Measurements from ENCODE around the gene MED4.

DNA sequence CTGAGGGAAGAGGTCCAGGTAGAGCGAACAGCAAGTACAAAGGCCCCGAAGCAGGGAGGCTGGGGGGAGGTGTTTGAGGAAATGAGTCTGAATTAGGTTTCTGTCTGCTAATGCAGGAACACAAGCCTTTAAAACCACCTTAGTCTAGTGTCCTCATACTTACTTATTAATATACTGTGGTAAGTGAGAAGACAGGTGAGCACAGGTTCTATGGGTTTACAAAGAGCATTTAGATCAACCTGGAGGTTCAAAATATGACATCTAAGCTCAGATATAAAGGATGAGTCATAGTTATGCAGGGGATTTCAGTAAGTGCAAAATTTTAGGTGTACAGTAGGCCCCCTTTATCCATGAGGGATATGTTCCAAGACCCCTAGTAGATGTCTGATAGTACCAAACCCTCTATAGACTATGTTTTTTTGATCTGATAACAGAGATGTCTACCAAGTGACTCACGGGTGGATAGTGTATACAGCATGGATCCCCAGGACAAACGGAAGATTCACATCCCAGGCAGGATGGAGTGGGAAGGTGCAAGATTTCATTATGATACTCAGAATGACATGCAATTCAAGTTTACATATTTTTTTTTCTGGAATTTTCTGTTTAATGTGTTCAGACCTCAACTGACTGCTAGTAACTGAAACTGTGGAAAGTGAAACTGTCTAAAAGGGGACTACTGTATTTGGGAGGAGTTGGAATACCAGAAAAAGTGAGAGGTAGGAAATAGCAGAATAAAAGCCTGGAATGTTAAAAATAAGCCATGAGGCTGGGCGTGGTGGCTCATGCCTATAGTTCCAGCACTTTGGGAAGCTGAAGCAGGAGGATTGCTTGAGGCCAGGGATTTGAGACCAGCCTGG lies 18.2 kb upstream of the MED4 start:
- TF ChIP-seq, protein P1, sequence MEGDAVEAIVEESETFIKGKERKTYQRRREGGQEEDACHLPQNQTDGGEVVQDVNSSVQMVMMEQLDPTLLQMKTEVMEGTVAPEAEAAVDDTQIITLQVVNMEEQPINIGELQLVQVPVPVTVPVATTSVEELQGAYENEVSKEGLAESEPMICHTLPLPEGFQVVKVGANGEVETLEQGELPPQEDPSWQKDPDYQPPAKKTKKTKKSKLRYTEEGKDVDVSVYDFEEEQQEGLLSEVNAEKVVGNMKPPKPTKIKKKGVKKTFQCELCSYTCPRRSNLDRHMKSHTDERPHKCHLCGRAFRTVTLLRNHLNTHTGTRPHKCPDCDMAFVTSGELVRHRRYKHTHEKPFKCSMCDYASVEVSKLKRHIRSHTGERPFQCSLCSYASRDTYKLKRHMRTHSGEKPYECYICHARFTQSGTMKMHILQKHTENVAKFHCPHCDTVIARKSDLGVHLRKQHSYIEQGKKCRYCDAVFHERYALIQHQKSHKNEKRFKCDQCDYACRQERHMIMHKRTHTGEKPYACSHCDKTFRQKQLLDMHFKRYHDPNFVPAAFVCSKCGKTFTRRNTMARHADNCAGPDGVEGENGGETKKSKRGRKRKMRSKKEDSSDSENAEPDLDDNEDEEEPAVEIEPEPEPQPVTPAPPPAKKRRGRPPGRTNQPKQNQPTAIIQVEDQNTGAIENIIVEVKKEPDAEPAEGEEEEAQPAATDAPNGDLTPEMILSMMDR (IDR thresholded peaks at IDR 0.05): no peak
- no peak for TF ChIP-seq POLR2AphosphoS5 (IDR thresholded peaks at IDR 0.05)
- TF ChIP-seq POLR2A (IDR thresholded peaks at IDR 0.05): no peak

Measured in prostate gland (tissue), 2 donors.